IPS DF 6.9 (cell line): Measurements from ENCODE around the gene PCARE.

Source experiments
- DNase-seq: peaks from one replicate; pipeline ENCODE4 v3.0.0-alpha.2; 2013; ENCODE audit warnings: low read depth, low spot score
- H3K27ac ChIP-seq: one replicate; pipeline ENCODE4 v1.5.1; 2013; ENCODE audit warnings: low read length, control low read depth
- H3K27me3 ChIP-seq: 2 replicates; pipeline ENCODE4 v1.6.1; 2013; ENCODE audit warnings: mild to moderate bottlenecking, low read length; ENCODE audit not compliant: control insufficient read depth, insufficient read depth
- H3K36me3 ChIP-seq: 2 replicates; pipeline ENCODE4 v1.6.1; 2013; ENCODE audit warnings: low read length; ENCODE audit not compliant: control insufficient read depth, insufficient read depth
- H3K4me1 ChIP-seq: 2 replicates; pipeline ENCODE4 v1.6.1; 2013; ENCODE audit warnings: low read length; ENCODE audit not compliant: control insufficient read depth, insufficient read depth
- H3K4me3 ChIP-seq: 2 replicates; pipeline ENCODE4 v1.5.1; 2013; ENCODE audit warnings: mild to moderate bottlenecking, low read length
- H3K9me3 ChIP-seq: 2 replicates; pipeline ENCODE4 v1.6.1; 2013; ENCODE audit warnings: low read length, inconsistent platforms; ENCODE audit not compliant: control insufficient read depth, insufficient read depth
- WGBS: extraction: QIAGEN DNeasy Blood & Tissue Kit; methylation state at CpG from one replicate; pipeline ENCODE4 v1.1.7; 2013; ENCODE audit warnings: mixed read lengths, missing lambda C conversion rate; ENCODE audit not compliant: insufficient read length, insufficient coverage; 5-methylcytosine and 5-hydroxymethylcytosine counted together

Gene PCARE

DNA sequence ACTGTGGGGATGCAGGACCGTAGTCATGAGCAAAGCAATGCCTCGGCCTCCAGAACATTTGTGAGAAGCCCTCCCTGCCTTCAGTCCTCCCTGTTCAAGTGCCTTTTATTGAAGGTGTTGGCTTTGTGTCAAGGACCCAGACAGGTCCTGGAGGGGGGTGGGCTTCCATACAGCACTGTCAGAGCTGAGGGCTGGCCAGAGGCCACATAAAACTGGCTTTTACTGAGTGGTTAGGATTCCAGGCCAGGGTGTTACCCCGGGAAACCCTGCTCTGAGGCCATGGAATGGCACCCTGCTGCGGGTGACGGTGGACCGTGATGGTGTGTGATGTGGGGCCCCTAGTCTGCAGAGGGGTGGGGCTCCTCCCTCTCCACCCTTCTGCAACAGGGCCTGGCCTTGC lies 51.6 kb downstream of the PCARE start:
- Histone ChIP-seq H3K36me3 (no peaks in the 10 kb centered on the region), H3K9me3 (no peaks in the 10 kb centered on the region), H3K27me3 (no peaks in the 10 kb centered on the region), H3K27ac (no peak overlapping the region), H3K4me1 (no peaks in the 10 kb centered on the region), H3K4me3 (no peak overlapping the region)
- no peak for DNase-seq
- no CpG with 5 or more reads among the region's 6 CpGs for WGBS

- DNase-seq = no peak
- Histone ChIP-seq H3K9me3 (no peaks in the 10 kb centered on the region), H3K36me3 (no peaks in the 10 kb centered on the region), H3K27ac (no peak overlapping the region), H3K27me3 (no peaks in the 10 kb centered on the region), H3K4me1 (no peaks in the 10 kb centered on the region), H3K4me3 (no peak overlapping the region)
- WGBS = no CpG with 5 or more reads among the region's 11 CpGs
These were observed 52.4 kb downstream of the PCARE start for GRCh38 chr2:29021886-29022285.

- no peaks in the 10 kb centered on the region for H3K4me1 ChIP-seq
- H3K9me3 ChIP-seq = no peaks in the 10 kb centered on the region
- no peaks in the 10 kb centered on the region for H3K27me3 ChIP-seq
- DNase-seq = no peak
- H3K27ac ChIP-seq = no peak overlapping the region
- no peak overlapping the region for H3K4me3 ChIP-seq
- no CpG with 5 or more reads among the region's 19 CpGs for WGBS
- H3K36me3 ChIP-seq = no peaks in the 10 kb centered on the region
These were observed 56.4 kb downstream of the PCARE start for GRCh38 chr2:29017716-29018435.

GRCh38 chr2:29016504-29016903 lies 57.8 kb downstream of the PCARE start:
- H3K4me3 ChIP-seq = no peak overlapping the region
- DNase-seq = no peak
- no peaks in the 10 kb centered on the region for H3K4me1 ChIP-seq
- H3K36me3 ChIP-seq = no peaks in the 10 kb centered on the region
- H3K9me3 ChIP-seq = no peaks in the 10 kb centered on the region
- WGBS = no CpG with 5 or more reads among the region's 5 CpGs
- H3K27ac ChIP-seq = no peak overlapping the region
- no peaks in the 10 kb centered on the region for H3K27me3 ChIP-seq

DNA sequence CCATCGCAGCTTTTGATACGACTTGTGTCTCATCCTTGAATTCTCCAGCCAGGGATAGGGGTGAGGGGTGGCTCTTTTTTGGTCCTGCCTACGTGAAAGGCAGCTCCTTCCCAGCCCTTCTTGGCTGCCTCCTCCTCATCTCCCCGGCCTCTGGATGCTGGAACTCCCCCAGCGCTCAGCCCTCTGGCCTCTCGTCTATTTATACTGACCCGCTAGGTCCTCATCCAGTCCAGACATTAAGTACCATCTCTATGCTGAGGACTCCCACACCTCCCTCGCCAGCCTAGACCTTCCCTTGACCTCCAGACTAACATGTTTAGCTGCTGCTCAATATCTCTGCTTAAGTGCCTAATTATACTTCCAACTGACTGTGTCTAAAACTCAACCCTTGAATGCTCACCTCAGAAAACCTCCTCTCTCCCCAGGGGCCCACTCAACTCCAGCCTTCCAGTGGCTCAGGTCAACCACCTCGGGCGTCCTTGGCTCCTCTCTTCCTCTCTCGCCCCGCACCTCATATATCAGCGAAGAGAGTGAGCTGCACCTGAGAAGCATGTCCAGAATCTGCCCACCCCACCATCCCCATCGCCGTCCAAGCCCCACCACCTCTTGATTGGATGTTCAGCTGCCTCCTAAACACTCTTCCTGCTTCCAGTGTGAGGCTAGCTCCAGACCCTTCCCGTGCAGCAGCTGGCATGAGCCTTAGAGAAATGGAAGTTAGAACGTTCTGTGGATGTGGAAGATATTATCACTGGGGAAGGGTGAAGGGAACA lies 58.4 kb downstream of the PCARE start:
- no peaks in the 10 kb centered on the region for H3K36me3 ChIP-seq
- WGBS = no CpG with 5 or more reads among the region's 17 CpGs
- H3K27me3 ChIP-seq = no peaks in the 10 kb centered on the region
- H3K4me3 ChIP-seq = no peak overlapping the region
- no peak for DNase-seq
- peaks cover 2% of the 10 kb centered on the region; the same call in 1 of the 2 replicates for H3K4me1 ChIP-seq
- H3K27ac ChIP-seq = no peak overlapping the region
- H3K9me3 ChIP-seq = no peaks in the 10 kb centered on the region

DNA sequence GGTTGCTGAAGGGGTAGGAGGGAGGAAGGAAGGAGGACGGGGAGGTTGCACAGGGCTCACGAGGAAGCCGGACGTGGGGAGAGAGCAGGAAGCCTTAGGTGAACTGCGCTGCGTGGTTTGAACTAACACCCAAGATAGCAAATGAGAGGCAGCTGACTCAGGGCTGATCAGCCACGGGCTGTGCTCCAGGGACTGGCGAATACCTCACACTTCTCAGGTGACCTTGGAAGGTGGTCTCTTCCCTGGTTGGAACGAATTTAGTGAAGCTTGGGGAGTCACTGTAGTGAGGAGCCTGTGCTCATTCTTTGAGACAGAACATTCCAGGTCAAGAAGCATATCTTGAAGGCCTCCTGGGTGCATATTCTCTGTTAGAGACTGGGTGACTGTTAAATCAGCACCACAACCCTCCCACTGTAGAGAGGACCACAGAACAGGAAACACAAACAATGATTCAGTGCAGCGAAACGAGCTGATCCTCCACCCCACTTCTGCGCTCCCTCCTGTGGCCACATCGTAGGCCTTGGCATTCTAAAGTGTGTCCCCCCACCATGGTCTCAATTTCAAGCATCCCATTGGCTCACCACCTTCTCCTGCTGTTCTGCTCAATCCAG lies 59.4 kb downstream of the PCARE start:
- Histone ChIP-seq H3K27ac (no peak overlapping the region), H3K36me3 (no peaks in the 10 kb centered on the region), H3K4me3 (no peak overlapping the region), H3K9me3 (no peaks in the 10 kb centered on the region), H3K27me3 (no peaks in the 10 kb centered on the region), H3K4me1 (peaks cover 2% of the 10 kb centered on the region; the same call in 1 of the 2 replicates)
- no peak for DNase-seq
- no CpG with 5 or more reads among the region's 13 CpGs for WGBS

GRCh38 chr2:29014331-29014730 lies 60.0 kb downstream of the PCARE start:
- Histone ChIP-seq H3K36me3 (no peaks in the 10 kb centered on the region), H3K27me3 (no peaks in the 10 kb centered on the region), H3K4me3 (no peak overlapping the region), H3K27ac (no peak overlapping the region), H3K9me3 (no peaks in the 10 kb centered on the region), H3K4me1 (peaks cover 2% of the 10 kb centered on the region; the same call in 1 of the 2 replicates)
- DNase-seq = no peak
- no CpG with 5 or more reads among the region's 8 CpGs for WGBS

- Histone ChIP-seq H3K27me3 (no peaks in the 10 kb centered on the region), H3K36me3 (no peaks in the 10 kb centered on the region), H3K9me3 (no peaks in the 10 kb centered on the region), H3K4me1 (peaks cover 2% of the 10 kb centered on the region; the same call in 1 of the 2 replicates), H3K27ac (no peak overlapping the region), H3K4me3 (no peak overlapping the region)
- no CpG with 5 or more reads among the region's 11 CpGs for WGBS
- no peak for DNase-seq
These were observed 61.1 kb downstream of the PCARE start for GRCh38 chr2:29013057-29013780.

DNA sequence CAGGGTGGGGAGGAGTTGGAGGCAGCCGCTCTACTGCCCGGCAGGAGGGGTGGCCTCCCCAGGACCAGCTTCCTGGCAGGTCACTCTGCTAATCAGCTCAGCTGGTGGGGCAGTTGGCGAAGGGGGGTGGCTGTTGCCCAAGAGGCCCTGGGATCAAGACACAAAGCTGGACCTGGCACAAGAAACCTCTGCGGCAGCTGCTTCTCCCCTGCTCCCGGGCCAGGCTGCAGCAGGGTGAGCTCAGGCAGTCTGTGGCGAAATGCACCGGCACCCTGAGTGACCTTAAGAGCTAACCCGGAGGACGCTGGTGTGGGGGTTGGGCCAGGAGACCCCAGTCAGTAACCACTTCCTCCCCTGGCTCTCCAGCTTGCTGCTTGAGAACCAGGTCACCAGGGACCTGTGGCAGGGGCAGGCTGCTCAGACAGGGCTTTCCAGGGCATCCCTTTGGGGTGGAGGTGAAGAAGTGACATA lies 62.1 kb downstream of the PCARE start:
- Histone ChIP-seq H3K4me1 (peaks cover 2% of the 10 kb centered on the region; the same call in 1 of the 2 replicates), H3K36me3 (no peaks in the 10 kb centered on the region)

More for the DNA sequence above, 62.1 kb downstream of the PCARE start:
- WGBS = no CpG with 5 or more reads among the region's 9 CpGs
- no peak for DNase-seq
- H3K9me3 ChIP-seq = no peaks in the 10 kb centered on the region
- no peaks in the 10 kb centered on the region for H3K27me3 ChIP-seq
- no peak overlapping the region for H3K27ac ChIP-seq
- no peak overlapping the region for H3K4me3 ChIP-seq
